Germinal center (tissue), 1 donor: ENCODE measurements around the gene UBAC2.
"Not testable (repeated sequence)": the region's sequence is repeated elsewhere in the genome, so short reads cannot be mapped to it uniquely, and the experiment has no call there.

ENCODE experiments used
- DNase-seq: peaks from one replicate; pipeline ENCODE4 v3.0.0; 2012; ENCODE audit warnings: mixed read lengths, low spot score

The UBAC2 gene

GRCh38 chr13:99185606-99186005 is 15.0 kb upstream of the UBAC2 start:
- DNase-seq: no peak

GRCh38 chr13:99190147-99190985 is 10.3 kb upstream of the UBAC2 start:
- no peak for DNase-seq

- no peak for DNase-seq
Observed at GRCh38 chr13:99191336-99191899, 9.2 kb upstream of the UBAC2 start.

- DNase-seq: no peak
Observed at GRCh38 chr13:99191900-99192399, 8.7 kb upstream of the UBAC2 start.

GRCh38 chr13:99192480-99192879 is 8.2 kb upstream of the UBAC2 start:
- DNase-seq: no peak

GRCh38 chr13:99193152-99193551 is 7.5 kb upstream of the UBAC2 start:
- DNase-seq: no peak

GRCh38 chr13:99196466-99197116 is 4.1 kb upstream of the UBAC2 start:
- no peak for DNase-seq

- no peak for DNase-seq
Observed at GRCh38 chr13:99197117-99197651, 3.5 kb upstream of the UBAC2 start.

GRCh38 chr13:99199541-99200431 is 868 bp upstream of the UBAC2 start:
- DNase-seq: no peak

- no peak for DNase-seq
Observed at GRCh38 chr13:99203601-99204579, 3.2 kb downstream of the UBAC2 start.

GRCh38 chr13:99205621-99206220 is 5.1 kb downstream of the UBAC2 start:
- no peak for DNase-seq

- no peak for DNase-seq
Observed at GRCh38 chr13:99206226-99206625, 5.6 kb downstream of the UBAC2 start.

GRCh38 chr13:99206873-99207272 is 6.2 kb downstream of the UBAC2 start:
- no peak for DNase-seq

GRCh38 chr13:99207511-99207910 is 6.9 kb downstream of the UBAC2 start:
- DNase-seq: no peak

- DNase-seq: no peak
Observed at GRCh38 chr13:99208185-99208584, 7.5 kb downstream of the UBAC2 start.

- DNase-seq: no peak
Observed at GRCh38 chr13:99208845-99209527, 8.3 kb downstream of the UBAC2 start.

- DNase-seq: not testable (repeated sequence)
Observed at GRCh38 chr13:99210627-99211026, 10.0 kb downstream of the UBAC2 start.

GRCh38 chr13:99211421-99212035 is 10.9 kb downstream of the UBAC2 start:
- DNase-seq: no peak

GRCh38 chr13:99214232-99214631 is 13.6 kb downstream of the UBAC2 start:
- peak; percentile 57 for DNase-seq
